Measurements from ENCODE around the gene CMIP. TPM values are rescaled to one million over a fixed set of nuclear protein-coding genes. Genes with fewer than 3 reads are reported as not detected.
A peak's percentile ranks its signal among the peaks of the same experiment; 100 is the strongest.

CMIP gene
- total RNA-seq, 1 experiment from 2014 or later, result 68.0 TPM

DNA sequence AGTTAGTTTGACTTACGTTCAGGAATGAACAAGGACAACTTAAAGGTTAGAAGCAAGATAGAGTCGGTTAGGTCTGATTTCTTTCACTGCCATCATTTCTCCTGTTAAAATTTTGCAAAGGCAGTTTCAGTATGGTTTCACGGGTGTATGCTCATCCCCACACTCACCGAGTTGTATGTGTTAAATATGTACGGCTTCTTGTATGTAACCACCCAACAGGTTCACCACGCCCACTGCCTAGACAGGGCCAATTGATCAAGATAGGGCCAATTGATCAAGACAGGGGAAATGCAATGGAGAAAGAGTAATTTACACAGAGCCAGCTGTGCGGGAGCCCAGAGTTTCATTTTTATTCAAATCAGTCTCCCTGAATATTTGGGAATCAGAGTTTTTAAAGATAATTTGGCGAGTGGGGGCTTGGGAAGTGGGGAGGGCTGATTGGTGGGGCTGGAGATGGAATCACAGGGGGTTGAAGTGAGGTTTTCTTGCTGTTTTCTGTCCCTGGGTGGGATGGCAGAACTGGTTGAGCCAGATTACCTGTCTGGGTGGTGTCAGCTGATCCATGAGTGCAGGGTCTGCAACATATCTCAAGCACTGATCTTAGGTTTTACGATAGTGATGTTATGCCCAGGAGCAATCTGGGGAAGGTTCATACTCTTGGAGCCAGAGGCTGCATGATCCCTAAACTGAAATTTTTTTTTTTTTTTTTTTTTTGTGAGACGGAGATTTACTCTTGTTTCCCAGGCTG lies 272.0 kb downstream of the CMIP start:
- Histone ChIP-seq H3K4me1 (peaks cover 21% of the 10 kb centered on the region), H3K36me3 (ENCODE audit: control insufficient read depth, insufficient read depth, low read length) (no peaks in the 10 kb centered on the region), H3K9me3 (no peaks in the 10 kb centered on the region), H3K4me3 (ENCODE audit: low read depth, low read length) (no peak overlapping the region), H3K27me3 (replicated peaks; ENCODE audit: control insufficient read depth, insufficient read depth, low read length) (no peaks in the 10 kb centered on the region)
- BruUV-seq (replicated peaks), result no TSS peak
- ChIA-PET POLR2A (no interaction called here), CTCF (no interaction called here)
- TF ChIP-seq, protein P1, sequence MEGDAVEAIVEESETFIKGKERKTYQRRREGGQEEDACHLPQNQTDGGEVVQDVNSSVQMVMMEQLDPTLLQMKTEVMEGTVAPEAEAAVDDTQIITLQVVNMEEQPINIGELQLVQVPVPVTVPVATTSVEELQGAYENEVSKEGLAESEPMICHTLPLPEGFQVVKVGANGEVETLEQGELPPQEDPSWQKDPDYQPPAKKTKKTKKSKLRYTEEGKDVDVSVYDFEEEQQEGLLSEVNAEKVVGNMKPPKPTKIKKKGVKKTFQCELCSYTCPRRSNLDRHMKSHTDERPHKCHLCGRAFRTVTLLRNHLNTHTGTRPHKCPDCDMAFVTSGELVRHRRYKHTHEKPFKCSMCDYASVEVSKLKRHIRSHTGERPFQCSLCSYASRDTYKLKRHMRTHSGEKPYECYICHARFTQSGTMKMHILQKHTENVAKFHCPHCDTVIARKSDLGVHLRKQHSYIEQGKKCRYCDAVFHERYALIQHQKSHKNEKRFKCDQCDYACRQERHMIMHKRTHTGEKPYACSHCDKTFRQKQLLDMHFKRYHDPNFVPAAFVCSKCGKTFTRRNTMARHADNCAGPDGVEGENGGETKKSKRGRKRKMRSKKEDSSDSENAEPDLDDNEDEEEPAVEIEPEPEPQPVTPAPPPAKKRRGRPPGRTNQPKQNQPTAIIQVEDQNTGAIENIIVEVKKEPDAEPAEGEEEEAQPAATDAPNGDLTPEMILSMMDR (IDR thresholded peaks at IDR 0.05; ENCODE audit: insufficient read depth in 1 of 2, low read depth in 1 of 2, low read length in 1 of 2, severe bottlenecking in 1 of 2, unreplicated experiment in 1 of 2), result no peak
- Mint-ChIP-seq H3K36me3 (ENCODE audit: insufficient read depth, unreplicated experiment) (peaks cover 19% of the 10 kb centered on the region), H3K4me1 (ENCODE audit: low read depth, unreplicated experiment) (peaks cover 15% of the 10 kb centered on the region), H3K27ac (ENCODE audit: unreplicated experiment) (peak overlapping the region; percentile 38), H3K4me3 (ENCODE audit: unreplicated experiment) (peak overlapping the region; percentile 35), H3K9me3 (ENCODE audit: unreplicated experiment) (no peaks in the 10 kb centered on the region), H3K27me3 (ENCODE audit: insufficient read depth, unreplicated experiment) (no peaks in the 10 kb centered on the region)
- DNase-seq, result no peak
- intact Hi-C loops (cut with micrococcal nuclease; ENCODE audit: unreplicated experiment), result no loop called here

DNA sequence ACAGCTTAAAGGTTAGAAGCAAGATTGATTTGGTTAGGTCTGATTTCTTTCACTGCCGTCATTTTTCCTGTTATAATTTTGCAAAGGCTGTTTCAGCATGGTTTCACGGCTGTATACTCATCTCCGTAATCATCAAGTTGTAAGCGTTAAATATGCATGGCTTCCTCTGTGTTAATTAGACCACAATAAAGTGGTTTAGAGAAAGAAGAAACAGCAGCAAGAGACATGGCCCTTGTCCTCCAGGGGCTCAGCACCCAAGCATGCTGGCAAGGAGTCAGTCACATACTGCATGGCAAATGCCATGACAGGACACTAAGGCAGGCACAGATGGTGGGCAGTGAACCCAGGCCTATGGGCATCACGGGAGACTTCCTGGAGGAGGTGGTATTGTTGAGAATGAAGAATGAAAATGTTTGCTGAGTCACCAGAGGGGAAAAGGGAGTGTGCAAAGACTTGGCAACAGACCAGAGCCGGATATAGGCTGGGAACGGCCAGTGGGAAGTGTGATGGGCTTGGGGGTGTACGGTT lies 273.1 kb downstream of the CMIP start:
- Histone ChIP-seq H3K27me3 (replicated peaks; ENCODE audit: control insufficient read depth, insufficient read depth, low read length) (no peaks in the 10 kb centered on the region), H3K4me1 (peaks cover 21% of the 10 kb centered on the region), H3K36me3 (ENCODE audit: control insufficient read depth, insufficient read depth, low read length) (no peaks in the 10 kb centered on the region), H3K9me3 (no peaks in the 10 kb centered on the region), H3K4me3 (ENCODE audit: low read depth, low read length) (no peak overlapping the region)
- Mint-ChIP-seq H3K27me3 (ENCODE audit: insufficient read depth, unreplicated experiment) (no peaks in the 10 kb centered on the region), H3K36me3 (ENCODE audit: insufficient read depth, unreplicated experiment) (peaks cover 9% of the 10 kb centered on the region), H3K9me3 (ENCODE audit: unreplicated experiment) (no peaks in the 10 kb centered on the region), H3K4me3 (ENCODE audit: unreplicated experiment) (no peak overlapping the region), H3K4me1 (ENCODE audit: low read depth, unreplicated experiment) (peaks cover 15% of the 10 kb centered on the region), H3K27ac (ENCODE audit: unreplicated experiment) (no peak overlapping the region)
- ChIA-PET POLR2A (no interaction called here), CTCF (interaction anchor here (0.8 kb wide), 1 partner anchor 314 kb away, joined by 3 read pairs; no protein-coding TSS in a partner anchor)
- intact Hi-C loops (cut with micrococcal nuclease; ENCODE audit: unreplicated experiment), result no loop called here
- no peak for DNase-seq
- TF ChIP-seq, protein P1 (IDR thresholded peaks at IDR 0.05; ENCODE audit: insufficient read depth in 1 of 2, low read depth in 1 of 2, low read length in 1 of 2, severe bottlenecking in 1 of 2, unreplicated experiment in 1 of 2), result no peak
- BruUV-seq (replicated peaks), result no TSS peak

DNA sequence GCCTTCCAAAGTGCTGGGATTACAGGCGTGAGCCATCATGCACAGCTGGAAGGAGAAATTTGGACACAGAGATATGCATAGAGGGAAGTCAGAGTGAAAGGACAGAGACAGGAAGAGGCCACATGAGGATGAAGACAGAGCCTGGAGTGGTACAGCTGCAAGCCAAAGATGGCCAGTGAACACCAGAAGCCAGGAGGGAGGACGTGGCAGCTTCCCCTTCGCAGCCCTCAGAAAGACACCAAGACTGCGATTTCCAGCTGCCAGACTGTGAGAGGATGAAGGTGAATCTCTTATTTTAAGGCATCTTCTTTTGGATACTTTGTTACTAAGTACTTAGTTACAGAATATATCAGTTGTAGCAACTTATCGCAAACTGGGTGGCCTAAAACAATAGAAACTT lies 274.0 kb downstream of the CMIP start:
- Mint-ChIP-seq H3K36me3 (ENCODE audit: insufficient read depth, unreplicated experiment) (no peaks in the 10 kb centered on the region), H3K27me3 (ENCODE audit: insufficient read depth, unreplicated experiment) (no peaks in the 10 kb centered on the region), H3K9me3 (ENCODE audit: unreplicated experiment) (no peaks in the 10 kb centered on the region), H3K4me1 (ENCODE audit: low read depth, unreplicated experiment) (peaks cover 15% of the 10 kb centered on the region), H3K27ac (ENCODE audit: unreplicated experiment) (no peak overlapping the region), H3K4me3 (ENCODE audit: unreplicated experiment) (no peak overlapping the region)
- intact Hi-C loops (cut with micrococcal nuclease; ENCODE audit: unreplicated experiment), result no loop called here
- no peak for DNase-seq
- TF ChIP-seq, protein P1 (IDR thresholded peaks at IDR 0.05; ENCODE audit: insufficient read depth in 1 of 2, low read depth in 1 of 2, low read length in 1 of 2, severe bottlenecking in 1 of 2, unreplicated experiment in 1 of 2), result no peak
- ChIA-PET CTCF (interaction anchor here (0.8 kb wide), 1 partner anchor 315 kb away, joined by 3 read pairs; no protein-coding TSS in a partner anchor), POLR2A (no interaction called here)
- H3K9me3 ChIP-seq, result no peaks in the 10 kb centered on the region
- no peak overlapping the region for H3K4me3 ChIP-seq (ENCODE audit: low read depth, low read length)
- BruUV-seq (replicated peaks), result no TSS peak
- no peaks in the 10 kb centered on the region for H3K27me3 ChIP-seq (replicated peaks; ENCODE audit: control insufficient read depth, insufficient read depth, low read length)
- H3K36me3 ChIP-seq (ENCODE audit: control insufficient read depth, insufficient read depth, low read length), result no peaks in the 10 kb centered on the region
- peaks cover 21% of the 10 kb centered on the region for H3K4me1 ChIP-seq
